K562 (cell line): ENCODE measurements around the gene PRR36. TPM values are rescaled to one million over a fixed set of nuclear protein-coding genes. Genes with fewer than 3 reads are reported as not detected.
A peak's percentile ranks its signal among the peaks of the same experiment; 100 is the strongest.

Experiments used
- ATAC-seq: fragments of 200-7000 bp; cut with Tn5 transposase; 3 replicates; pipeline ENCODE4 v1.9.1; 2020; ENCODE audit warnings: moderate library complexity
- BruUV-seq: library from RNA; stranded (reverse); fragments of 400-500 nt; replicated peaks from 2 replicates; lab custom pipeline; 2021; lab: Mats Ljungman, UMichigan
- CTCF ChIA-PET: fragments of 300-600 bp; formaldehyde crosslinking; extraction: SDS; loops from one replicate; lab custom pipeline; 2021; ENCODE audit warnings: low intra/inter-chr PET ratio; lab: Yijun Ruan, JAX
- POLR2A ChIA-PET: fragments of 300-600, 350-650 bp; sonication (Branson Sonifier 250); formaldehyde crosslinking; extraction: SDS; loops from one replicate; lab custom pipeline; 2021; ENCODE audit warnings: antibody characterized with exemption, inconsistent platforms; lab: Yijun Ruan, JAX
- DNase-seq, 4 experiments: peaks; one replicate each; pipeline versions ENCODE4 v3.0.0 to v3.0.0-alpha.2; 2011 to 2018; ENCODE audit warnings: low spot score in 3 of 4, mixed read lengths in 3 of 4; ENCODE audit errors: extremely low read depth in 1 of 4
- FAIRE-seq: peaks from 2 replicates; lab custom pipeline; 2011; peaks lifted over from hg19 to GRCh38; lab: Jason Lieb, UNC
- H2AFZ ChIP-seq: 2 replicates; pipeline ENCODE4 v1.6.0; 2011; ENCODE audit warnings: low read depth, low read length, control low read depth, inconsistent platforms
- H3K27ac ChIP-seq: fragments of 200-600 bp; 3 replicates; pipeline ENCODE4 v1.8.0; 2011; ENCODE audit warnings: low read depth, mild to moderate bottlenecking, control low read depth, inconsistent platforms, low read length, moderate library complexity, mixed read lengths; ENCODE audit errors: extremely low read depth
- H3K27me3 ChIP-seq, 2 experiments: fragments of 300-600 bp in 1 of 2; 2 replicates in 1 of 2; 3 replicates in 1 of 2; pipeline versions ENCODE4 v1.6.0 to v1.8.0; 2011; ENCODE audit warnings: inconsistent platforms in 2 of 2, low read length in 2 of 2, mild to moderate bottlenecking in 1 of 2, mixed read lengths in 1 of 2, moderate library complexity in 1 of 2; ENCODE audit not compliant: control insufficient read depth in 2 of 2, insufficient read depth in 2 of 2
- H3K36me3 ChIP-seq: fragments of 300-600 bp; 3 replicates; pipeline ENCODE4 v1.8.0; 2011; ENCODE audit warnings: mild to moderate bottlenecking, low read length, inconsistent platforms; ENCODE audit not compliant: control insufficient read depth, insufficient read depth
- H3K4me1 ChIP-seq, 2 experiments: fragments of 200-600 bp in 1 of 2; replicated peaks in 1 of 2; 2 replicates in 1 of 2; 3 replicates in 1 of 2; pipeline versions ENCODE4 v1.5.1 to v1.8.0; 2011; ENCODE audit warnings: inconsistent platforms in 2 of 2, low read length in 2 of 2, mild to moderate bottlenecking in 1 of 2, mixed read lengths in 1 of 2, moderate library complexity in 1 of 2; ENCODE audit not compliant: control insufficient read depth in 2 of 2, insufficient read depth in 2 of 2
- H3K4me2 ChIP-seq: 2 replicates; pipeline ENCODE4 v1.6.1; 2011; ENCODE audit warnings: low read length, control low read depth, inconsistent platforms, mixed read lengths; ENCODE audit not compliant: insufficient read depth
- H3K4me3 ChIP-seq: fragments of 200-600 bp; sonication (generic), shearing (Covaris generic); 2 replicates; pipeline ENCODE4 v1.5.1; 2016; ENCODE audit warnings: control low read depth, inconsistent platforms
- H3K79me2 ChIP-seq: fragments of 200-600 bp; 3 replicates; pipeline ENCODE4 v1.8.0; 2011; ENCODE audit warnings: low read length, inconsistent platforms; ENCODE audit not compliant: control insufficient read depth, insufficient read depth
- H3K9ac ChIP-seq, 2 experiments: 2 replicates each; pipeline versions ENCODE4 v1.6.0 to v1.6.1; 2011; ENCODE audit warnings: low read depth in 2 of 2, low read length in 2 of 2, control low read depth in 1 of 2, inconsistent platforms in 1 of 2, mild to moderate bottlenecking in 1 of 2, mixed read lengths in 1 of 2; ENCODE audit not compliant: insufficient read depth in 1 of 2
- H3K9me1 ChIP-seq: one replicate; pipeline ENCODE4 v1.6.0; 2011; ENCODE audit warnings: inconsistent platforms, mild to moderate bottlenecking, low read length, moderate library complexity; ENCODE audit not compliant: control insufficient read depth, insufficient read depth
- H3K9me3 ChIP-seq: replicated peaks from 2 replicates; pipeline ENCODE4 v1.5.1; 2011; ENCODE audit warnings: low read depth, low read length, inconsistent platforms; ENCODE audit not compliant: control insufficient read depth, insufficient read depth
- H4K20me1 ChIP-seq: replicated peaks from 2 replicates; pipeline ENCODE4 v1.6.1; 2011; ENCODE audit warnings: low read length, inconsistent platforms, mixed read lengths; ENCODE audit not compliant: control insufficient read depth, insufficient read depth
- BCOR ChIP-seq: fragments of 450-650 bp; IDR thresholded peaks from 2 replicates; pipeline ENCODE4 v1.6.1; 2016
- CHD2 ChIP-seq: IDR thresholded peaks from 2 replicates; pipeline ENCODE4 v1.6.1; 2011; ENCODE audit warnings: low read depth, low read length
- HIVEP1 ChIP-seq: fragments of 250-450 bp; sonication (Bioruptor Pico); IDR thresholded peaks from 2 replicates; pipeline ENCODE4 v1.4.0; 2020; ENCODE audit warnings: mild to moderate bottlenecking
- KLF16 ChIP-seq: IDR thresholded peaks from 2 replicates; pipeline ENCODE4 v1.6.1; 2016; ENCODE audit warnings: antibody characterized with exemption
- NONO ChIP-seq, 2 experiments: fragments of 200-400 bp in 1 of 2; fragments of 450-650 bp in 1 of 2; formaldehyde crosslinking in 1 of 2; IDR thresholded peaks; 2 replicates each; pipeline ENCODE4 v1.6.1; 2017; ENCODE audit warnings: low read depth in 2 of 2, mild to moderate bottlenecking in 2 of 2, moderate library complexity in 2 of 2, low read length in 1 of 2
- POLR2AphosphoS5 ChIP-seq: IDR thresholded peaks from 2 replicates; pipeline ENCODE4 v1.6.1; 2011; ENCODE audit warnings: mild to moderate bottlenecking, low read depth, low read length, moderate library complexity; ENCODE audit not compliant: control insufficient read depth, insufficient read depth
- POLR2G ChIP-seq: fragments of 200-400 bp; formaldehyde crosslinking; IDR thresholded peaks from 2 replicates; pipeline ENCODE4 v1.6.1; 2017; ENCODE audit warnings: low read depth, mild to moderate bottlenecking, antibody characterized with exemption, low read length, moderate library complexity
- PURB ChIP-seq: sonication (generic); formaldehyde crosslinking; IDR thresholded peaks from 2 replicates; pipeline ENCODE4 v1.9.0; 2021; ENCODE audit warnings: low read depth, mild to moderate bottlenecking, missing genetic modification reagents
- RAD21 ChIP-seq, 2 experiments: fragments of 250-450 bp in 1 of 2; fragments of 450-650 bp in 1 of 2; sonication (Bioruptor Pico) in 1 of 2; formaldehyde crosslinking in 1 of 2; IDR thresholded peaks in 1 of 2; conservative IDR thresholded peaks in 1 of 2; 2 replicates each; pipeline versions ENCODE4 v1.4.0 to v1.8.0; 2020 to 2022; ENCODE audit warnings: mild to moderate bottlenecking in 2 of 2, moderate library complexity in 1 of 2
- RBBP5 ChIP-seq: fragments of 200-600 bp; sonication (generic); IDR thresholded peaks from 2 replicates; pipeline ENCODE4 v1.6.1; 2012; ENCODE audit warnings: borderline replicate concordance, mild to moderate bottlenecking, low read length, control low read depth, inconsistent platforms; ENCODE audit not compliant: insufficient read depth, poor library complexity, severe bottlenecking
- RBM22 ChIP-seq: fragments of 200-400 bp; formaldehyde crosslinking; IDR thresholded peaks from 2 replicates; pipeline ENCODE4 v1.6.1; 2018; ENCODE audit warnings: low read length, low read depth; ENCODE audit not compliant: poor library complexity, severe bottlenecking
- SMAD4 ChIP-seq: fragments of 250-450 bp; sonication (Bioruptor Pico); conservative IDR thresholded peaks from 2 replicates; pipeline ENCODE4 v1.8.0; 2021; ENCODE audit warnings: inconsistent platforms, mild to moderate bottlenecking, moderate library complexity
- SMARCE1 ChIP-seq: fragments of 450-650 bp; IDR thresholded peaks from 2 replicates; pipeline ENCODE4 v1.7.1; 2016; ENCODE audit warnings: mild to moderate bottlenecking
- TARDBP ChIP-seq: fragments of 450-650 bp; IDR thresholded peaks from 2 replicates; pipeline ENCODE4 v1.6.1; 2016
- ZBTB7A ChIP-seq: IDR thresholded peaks from 2 replicates; pipeline ENCODE4 v1.6.1; 2011; ENCODE audit warnings: low read depth, mild to moderate bottlenecking, low read length, moderate library complexity, borderline replicate concordance; ENCODE audit not compliant: control insufficient read depth
- ZNF146 ChIP-seq: IDR thresholded peaks from one replicate; pipeline ENCODE4 v1.6.1; 2018; ENCODE audit warnings: missing compliant biosample characterization; ENCODE audit not compliant: unreplicated experiment
- WGBS: fragments of 100-300 bp; shearing (Covaris generic); methylation state at CpG from one replicate; pipeline ENCODE4 v1.1.6; 2016; ENCODE audit warnings: low coverage, mixed read lengths; ENCODE audit not compliant: insufficient coverage; ENCODE audit errors: missing lambda C conversion rate; 5-methylcytosine and 5-hydroxymethylcytosine counted together
- in situ Hi-C: fragments of 300-500 bp; cut with MboI; formaldehyde crosslinking; loops from 4 replicates; pipeline ENCODE4 v1.15.0; 2018; ENCODE audit warnings: inconsistent platforms, mixed read lengths
- intact Hi-C: fragments of 100-400 bp; cut with micrococcal nuclease; formaldehyde crosslinking; loops from 2 replicates; pipeline ENCODE4 v1.14.2; 2022
- polyA plus RNA-seq, 8 experiments: library from polyadenylated mRNA; depleted of rRNA in 4 of 8; stranded (reverse) in 5 of 8; unstranded in 3 of 8; fragments of >200 nt; fragmentation: Nextera tagmentation in 2 of 8; fragmentation: Illumina TruSeq in 1 of 8; extraction: Ambion mirVana in 2 of 8; extraction: Trizol in 1 of 8; gene quantifications; 2 replicates each; pipeline versions ENCODE4 v1.2.1 to v1.2.3, GENCODE V29; 2011 to 2014; ENCODE audit warnings: inconsistent platforms in 1 of 8, missing spikeins in 1 of 8
- total RNA-seq, 7 experiments: library from RNA; depleted of rRNA in 6 of 7; stranded (reverse); fragments of >200 nt in 6 of 7; fragmentation: Illumina TruSeq in 2 of 7; extraction: Trizol in 2 of 7; gene quantifications; 2 replicates each; pipeline versions ENCODE4 v1.2.1 to v1.2.3, GENCODE V29; 2011 to 2021; ENCODE audit warnings: low replicate concordance in 1 of 7
- TF ChIP-seq, protein P1 (sequence below): fragments of 450-650 bp; IDR thresholded peaks from 2 replicates; pipeline ENCODE4 v1.6.1; 2016; ENCODE audit warnings: low read depth, mild to moderate bottlenecking, moderate library complexity
- TF ChIP-seq, protein P2 (sequence below): fragments of 450-650 bp; formaldehyde crosslinking; conservative IDR thresholded peaks from 2 replicates; pipeline ENCODE4 v1.4.0; 2022; ENCODE audit warnings: mild to moderate bottlenecking, missing genetic modification characterization

The PRR36 gene
- total and polyA plus RNA-seq, 9 of the 15 experiments (the other 6 are each of a cell fraction or from before 2014, with no cell fraction given) = 0.05 to 0.42 (median 0.06) TPM; not detected in 6

DNA sequence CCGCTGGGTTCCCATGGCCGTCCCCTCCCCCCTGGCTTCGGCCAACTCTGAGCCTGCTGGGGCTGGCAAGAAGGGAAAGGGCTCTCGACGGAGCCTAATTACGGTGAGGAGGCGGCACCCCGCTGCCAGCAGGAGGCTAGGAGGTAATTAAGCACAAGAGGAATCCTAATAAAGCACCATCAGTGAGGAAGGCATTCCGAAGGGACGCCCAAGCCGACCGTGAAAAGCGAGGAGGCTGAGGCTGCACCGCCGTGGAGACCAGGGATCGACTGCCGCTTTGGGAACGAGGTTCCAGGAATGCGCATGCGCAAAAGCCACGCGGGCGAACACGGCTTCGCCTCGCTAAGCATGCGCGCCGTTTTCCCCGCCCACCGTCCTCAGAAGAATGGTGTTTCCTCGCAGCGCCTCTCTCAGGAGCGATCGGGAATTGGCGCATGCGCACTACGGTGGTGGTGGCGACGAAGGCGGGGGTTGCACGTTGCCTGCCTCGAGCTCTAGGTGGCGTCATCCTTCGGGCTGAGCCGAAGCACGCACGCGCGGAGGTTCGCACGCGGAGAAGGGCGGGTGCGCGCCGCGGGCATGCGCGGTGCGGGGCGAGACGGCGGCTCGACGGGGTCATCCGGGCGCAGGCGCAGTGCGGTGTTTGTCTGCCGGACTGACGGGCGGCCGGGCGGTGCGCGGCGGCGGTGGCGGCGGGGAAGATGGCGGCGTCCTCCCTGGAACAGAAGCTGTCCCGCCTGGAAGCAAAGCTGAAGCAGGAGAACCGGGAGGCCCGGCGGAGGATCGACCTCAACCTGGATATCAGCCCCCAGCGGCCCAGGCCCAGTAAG, 29.3 kb upstream of the PRR36 start, which contains the start of gene MAP2K7:
TSS of gene MAP2K7 (plus strand) at position 634 of the 830 bp plus-strand sequence. CDS start at position 702, 68 bp downstream.
- Histone ChIP-seq H2AFZ (peak within 1 kb of the TSS; percentile 93), H3K9me1 (peaks cover 7% of the 10 kb centered on the region), H3K4me3 (peak within 1 kb of the TSS; percentile 96), H3K9me3 (no peaks in the 10 kb centered on the region), H3K9ac (peak within 1 kb of the TSS; percentile 95 to 96), H4K20me1 (no peaks in the 10 kb centered on the region), H3K27me3 (no peaks in the 10 kb centered on the region), H3K36me3 (peaks cover 38% of the 10 kb centered on the region; the same call in 2 of the 3 replicates), H3K79me2 (peaks cover 55% of the 10 kb centered on the region), H3K27ac (peak within 1 kb of the TSS; percentile 96), H3K4me2 (peak within 1 kb of the TSS; percentile 98), H3K4me1 (peaks cover 13 to 67% of the 10 kb centered on the region in 2 experiments; a peak in 4 of 5 replicates)
- peak; percentile 100 for FAIRE-seq
- under 1% methylated on average over 72 of the region's 89 CpGs for WGBS
- intact Hi-C loops (loop anchor here (2.0 kb wide), 2 partner anchors 33 to 51 kb away; no protein-coding TSS in a partner anchor), in situ Hi-C loops (no loop called here)
- peak; percentile 82 for ATAC-seq
- BruUV-seq = no TSS peak
- peak; percentile 96 to 99 (median 98) for DNase-seq
- POLR2A ChIA-PET = interaction anchor here (0.6 to 5.3 kb wide), 10 partner anchors 12 to 297 kb away, joined by 3 to 72 read pairs (median 4); partner anchors contain the start of genes LRRC8E, SNAPC2 and TGFBR3L
- CTCF ChIA-PET = interaction anchor here (0.6 to 1.0 kb wide), 2 partner anchors 31 to 50 kb away, joined by 3 read pairs; no protein-coding TSS in a partner anchor
- no peak for TF ChIP-seq RBM22
- no peak for TF ChIP-seq TARDBP
- TF ChIP-seq BCOR = 0 out of 2 replicates have a peak, but pooled peaks have one; percentile 13
- no peak for TF ChIP-seq SMAD4 (CRISPR knock-in tag)
- TF ChIP-seq NONO (IDR thresholded peaks at IDR 0.05; ENCODE audit: low read depth in 2 of 2, low read length in 1 of 2) = peak in 1 of 2 experiments; percentile 50; a peak in 1 of 4 replicates
- TF ChIP-seq, protein P1, sequence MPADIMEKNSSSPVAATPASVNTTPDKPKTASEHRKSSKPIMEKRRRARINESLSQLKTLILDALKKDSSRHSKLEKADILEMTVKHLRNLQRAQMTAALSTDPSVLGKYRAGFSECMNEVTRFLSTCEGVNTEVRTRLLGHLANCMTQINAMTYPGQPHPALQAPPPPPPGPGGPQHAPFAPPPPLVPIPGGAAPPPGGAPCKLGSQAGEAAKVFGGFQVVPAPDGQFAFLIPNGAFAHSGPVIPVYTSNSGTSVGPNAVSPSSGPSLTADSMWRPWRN = no peak
- TF ChIP-seq, protein P2, sequence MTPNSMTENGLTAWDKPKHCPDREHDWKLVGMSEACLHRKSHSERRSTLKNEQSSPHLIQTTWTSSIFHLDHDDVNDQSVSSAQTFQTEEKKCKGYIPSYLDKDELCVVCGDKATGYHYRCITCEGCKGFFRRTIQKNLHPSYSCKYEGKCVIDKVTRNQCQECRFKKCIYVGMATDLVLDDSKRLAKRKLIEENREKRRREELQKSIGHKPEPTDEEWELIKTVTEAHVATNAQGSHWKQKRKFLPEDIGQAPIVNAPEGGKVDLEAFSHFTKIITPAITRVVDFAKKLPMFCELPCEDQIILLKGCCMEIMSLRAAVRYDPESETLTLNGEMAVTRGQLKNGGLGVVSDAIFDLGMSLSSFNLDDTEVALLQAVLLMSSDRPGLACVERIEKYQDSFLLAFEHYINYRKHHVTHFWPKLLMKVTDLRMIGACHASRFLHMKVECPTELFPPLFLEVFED (CRISPR knock-in tag) = peak; percentile 45; the same call in 1 of the 2 replicates
- no peak for TF ChIP-seq ZBTB7A
- TF ChIP-seq POLR2G = peak; percentile 93
- peak; percentile 73; the same call in 1 of the 2 replicates for TF ChIP-seq POLR2AphosphoS5
- no peak for TF ChIP-seq ZNF146 (CRISPR knock-in tag)
- TF ChIP-seq SMARCE1 = no peak; the same call in 1 of the 2 replicates
- TF ChIP-seq CHD2 = no peak
- no peak for TF ChIP-seq PURB (CRISPR knock-in tag)
- no peak for TF ChIP-seq HIVEP1 (CRISPR knock-in tag)
- peak; percentile 58 to 63 for TF ChIP-seq RAD21 (CRISPR knock-in tag; conservative IDR thresholded peaks at IDR 0.05 in 1 of 2, IDR thresholded peaks at IDR 0.05 in 1 of 2)
- peak; percentile 66 for TF ChIP-seq RBBP5
- peak; percentile 42; the same call in 1 of the 2 replicates for TF ChIP-seq KLF16
